MM.1S (cell line): ENCODE measurements around the gene FLT1.

Experiments used
- CTCF ChIP-seq: fragments of 300-600 bp; sonication (generic); IDR thresholded peaks from 2 replicates; pipeline ENCODE4 v1.5.1; 2016; ENCODE audit warnings: antibody characterized with exemption, low read length, mixed read lengths
- EZH2 ChIP-seq: fragments of 300-600 bp; sonication (generic); optimal IDR thresholded peaks from 2 replicates; pipeline ENCODE3; 2017; ENCODE audit warnings: low read depth, mild to moderate bottlenecking, antibody characterized with exemption, low read length, mixed read lengths
- EZH2phosphoT487 ChIP-seq: fragments of 300-600 bp; sonication (generic); IDR thresholded peaks from 2 replicates; pipeline ENCODE4 v1.6.1; 2018; ENCODE audit warnings: antibody characterized with exemption, low read length

GRCh38 chr13:28282451-28282850, 212.5 kb downstream of the FLT1 start:
- no peak for TF ChIP-seq CTCF
- TF ChIP-seq EZH2, result no peak
- TF ChIP-seq EZH2phosphoT487, result no peak
